ENCODE measurements around the gene STAT4.

Gene STAT4

GRCh38 chr2:191176801-191177438 is 26.1 kb upstream of the STAT4 start:
- no peak overlapping the region for H3K4me3 ChIP-seq
- no peak overlapping the region for H3K27ac ChIP-seq

GRCh38 chr2:191176305-191176704 is 25.5 kb upstream of the STAT4 start:
- H3K4me3 ChIP-seq: no peak overlapping the region
- H3K27ac ChIP-seq: no peak overlapping the region

- H3K4me3 ChIP-seq: no peak overlapping the region
- peak overlapping the region in 1 of 21 experiments; percentile 21 for H3K27ac ChIP-seq
These were observed 23.6 kb upstream of the STAT4 start for GRCh38 chr2:191174442-191174841.

GRCh38 chr2:191173206-191173605 is 22.4 kb upstream of the STAT4 start:
- Histone ChIP-seq H3K4me3 (no peak overlapping the region), H3K27ac (peak overlapping the region in 8 of 21 experiments; percentile 17 to 74 (median 50))

GRCh38 chr2:191171708-191172355 is 21.0 kb upstream of the STAT4 start:
- H3K4me3 ChIP-seq: no peak overlapping the region
- H3K27ac ChIP-seq: peak overlapping the region in 13 of 21 experiments; percentile 18 to 74 (median 49)

GRCh38 chr2:191171286-191171685 is 20.5 kb upstream of the STAT4 start:
- Histone ChIP-seq H3K4me3 (no peak overlapping the region), H3K27ac (peak overlapping the region in 12 of 21 experiments; percentile 10 to 74 (median 46))

- Histone ChIP-seq H3K4me3 (no peak overlapping the region), H3K27ac (peak overlapping the region in 6 of 21 experiments; percentile 10 to 74 (median 44))
These were observed 20.0 kb upstream of the STAT4 start for GRCh38 chr2:191170773-191171172.

GRCh38 chr2:191170301-191170636 is 19.5 kb upstream of the STAT4 start:
- H3K27ac ChIP-seq: peak overlapping the region in 1 of 21 experiments; percentile 26
- no peak overlapping the region for H3K4me3 ChIP-seq

- Histone ChIP-seq H3K4me3 (no peak overlapping the region), H3K27ac (peak overlapping the region in 1 of 21 experiments; percentile 26)
These were observed 18.9 kb upstream of the STAT4 start for GRCh38 chr2:191169456-191170300.

- Histone ChIP-seq H3K4me3 (no peak overlapping the region), H3K27ac (peak overlapping the region in 13 of 21 experiments; percentile 1 to 65 (median 50))
These were observed 17.0 kb upstream of the STAT4 start for GRCh38 chr2:191167766-191168165.

GRCh38 chr2:191166756-191167445 is 16.1 kb upstream of the STAT4 start:
- no peak overlapping the region for H3K4me3 ChIP-seq
- peak overlapping the region in 13 of 21 experiments; percentile 2 to 65 (median 50) for H3K27ac ChIP-seq

- Histone ChIP-seq H3K27ac (peak overlapping the region in 4 of 21 experiments; percentile 2 to 45 (median 32)), H3K4me3 (no peak overlapping the region)
These were observed 15.4 kb upstream of the STAT4 start for GRCh38 chr2:191166111-191166755.

GRCh38 chr2:191165176-191165643 is 14.4 kb upstream of the STAT4 start:
- Histone ChIP-seq H3K27ac (peak overlapping the region in 4 of 21 experiments; percentile 7 to 44 (median 32)), H3K4me3 (no peak overlapping the region)

GRCh38 chr2:191158747-191159146 is 8.0 kb upstream of the STAT4 start:
- no peak overlapping the region for H3K4me3 ChIP-seq
- no peak overlapping the region for H3K27ac ChIP-seq

GRCh38 chr2:191158193-191158592 is 7.4 kb upstream of the STAT4 start:
- no peak overlapping the region for H3K27ac ChIP-seq
- H3K4me3 ChIP-seq: no peak overlapping the region

- no peak overlapping the region for H3K4me3 ChIP-seq
- no peak overlapping the region for H3K27ac ChIP-seq
These were observed 4.8 kb upstream of the STAT4 start for GRCh38 chr2:191155608-191156071.

GRCh38 chr2:191153716-191154115 is 2.9 kb upstream of the STAT4 start:
- Histone ChIP-seq H3K27ac (no peak overlapping the region), H3K4me3 (no peak overlapping the region)

- no peak overlapping the region for H3K4me3 ChIP-seq
- peak overlapping the region in 2 of 21 experiments; percentile 7 to 13 for H3K27ac ChIP-seq
These were observed 1.9 kb upstream of the STAT4 start for GRCh38 chr2:191152482-191153240.

Data from skin epidermis (tissue), 12 donors.